ENCODE measurements around the gene YJU2.
"Not testable (repeated sequence)": the region's sequence is repeated elsewhere in the genome, so short reads cannot be mapped to it uniquely, and the experiment has no call there.

Gene YJU2

DNA sequence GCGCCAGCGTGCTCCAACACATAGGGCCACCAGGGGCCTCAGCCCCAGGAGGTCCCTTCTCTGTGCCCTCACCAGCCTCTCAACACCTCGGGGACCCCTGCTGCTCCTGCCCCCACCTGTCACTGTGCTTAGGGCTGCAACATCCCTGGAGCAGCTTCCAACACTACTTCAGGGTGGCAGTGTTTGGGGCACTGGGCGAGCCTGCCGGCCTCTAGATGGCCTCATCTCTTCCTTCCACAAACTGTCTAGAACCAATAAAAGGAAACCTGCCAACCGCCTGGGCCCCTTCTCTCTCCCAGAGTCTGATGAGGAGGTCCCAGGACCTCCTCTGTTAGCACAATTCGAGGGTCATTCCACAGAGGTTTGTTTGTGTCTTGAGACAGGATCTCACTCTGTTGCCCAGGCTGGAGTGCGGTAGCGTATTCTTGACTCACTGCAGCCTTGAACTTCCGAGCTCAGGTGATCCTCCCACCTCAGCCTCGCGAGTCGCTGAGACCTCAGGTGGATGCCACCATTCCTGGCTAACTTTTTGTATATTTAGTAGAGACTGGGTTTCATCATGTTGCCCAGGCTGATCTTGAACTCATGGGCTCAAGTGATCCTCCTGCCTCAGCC, 22.0 kb downstream of the YJU2 start:
- no peak for DNase-seq

DNA sequence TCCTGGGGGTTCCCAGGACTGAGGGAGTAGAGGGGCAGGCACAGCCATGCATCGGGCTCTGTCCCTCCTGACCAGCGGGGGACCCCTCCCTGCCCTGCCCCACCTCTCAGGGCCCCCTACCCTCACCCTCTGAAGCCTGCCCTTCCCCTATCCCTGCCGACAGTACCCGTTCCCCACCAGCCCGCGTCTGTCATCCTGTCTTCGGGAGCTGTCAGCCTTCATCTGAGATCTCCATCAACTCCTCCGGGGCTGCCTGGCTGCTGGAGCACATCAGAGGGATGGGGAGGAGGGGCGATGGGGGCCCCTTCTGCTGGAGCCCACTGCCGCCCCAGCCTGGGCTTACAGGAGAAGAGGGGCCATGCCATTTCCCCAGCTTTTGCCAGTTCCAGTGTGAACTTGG, 26.0 kb downstream of the YJU2 start:
- DNase-seq, result no peak

DNA sequence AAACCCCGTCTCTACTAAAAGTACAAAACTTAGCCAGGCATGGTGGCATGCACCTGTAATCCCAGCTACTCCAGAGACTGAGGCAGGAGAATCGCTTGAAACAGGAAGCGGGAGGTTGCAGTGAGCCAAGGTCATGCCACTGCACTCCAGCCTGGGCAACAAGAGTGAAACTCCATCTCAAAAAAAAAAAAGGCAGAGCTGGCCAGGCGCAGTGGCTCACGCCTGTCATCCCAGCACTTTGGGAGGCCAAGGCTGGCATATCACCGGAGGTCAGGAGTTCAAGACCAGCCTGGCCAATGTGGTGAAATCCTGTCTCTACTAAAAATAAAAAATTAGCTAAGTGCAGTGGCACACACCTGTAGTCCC, 27.4 kb downstream of the YJU2 start:
- DNase-seq, result not testable (repeated sequence)

DNA sequence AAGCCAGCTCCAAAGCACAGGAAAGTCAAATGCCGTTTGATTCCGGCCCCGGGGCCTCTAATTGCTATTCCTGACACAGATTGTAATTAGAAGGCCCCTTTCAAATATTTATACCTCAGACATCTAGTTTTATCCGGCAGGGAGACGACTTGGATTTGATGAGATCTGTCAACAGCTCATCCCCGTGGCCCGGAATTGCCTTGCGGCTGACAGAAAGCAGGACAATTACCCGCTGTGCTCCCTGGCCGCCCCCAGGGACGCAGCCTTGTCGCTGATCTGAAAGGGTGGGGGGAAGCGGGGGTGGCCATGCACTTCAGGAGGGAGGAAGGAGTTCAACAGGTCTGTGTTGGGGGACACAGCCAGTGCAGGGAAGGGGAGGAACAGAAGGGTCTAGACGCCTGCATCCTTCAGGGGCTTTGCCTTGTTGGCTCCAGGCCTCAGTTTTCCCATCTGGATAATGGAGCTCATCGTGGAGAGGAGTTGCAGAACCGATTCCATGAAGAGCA, 30.4 kb downstream of the YJU2 start:
- DNase-seq, result no peak

DNA sequence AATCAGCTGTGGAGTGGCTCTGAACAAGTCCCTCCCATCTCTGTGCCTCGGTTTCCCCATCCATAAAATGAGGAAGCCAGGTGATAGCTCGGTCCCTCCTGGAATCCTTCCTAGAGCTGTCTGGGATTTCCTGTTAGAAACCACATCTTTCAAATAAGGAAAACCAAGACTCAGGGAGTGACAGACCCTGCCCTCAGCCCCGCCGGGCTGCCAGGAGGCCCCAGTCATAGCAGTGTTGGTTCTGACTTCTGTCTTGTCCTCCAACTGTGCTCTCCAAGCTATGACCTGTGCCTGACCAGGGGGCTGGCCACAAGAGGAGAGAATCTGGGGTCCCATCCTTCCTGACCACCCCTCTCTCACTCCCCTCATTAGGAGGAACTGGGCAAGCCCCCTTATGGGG, 31.1 kb downstream of the YJU2 start:
- no peak for DNase-seq

DNA sequence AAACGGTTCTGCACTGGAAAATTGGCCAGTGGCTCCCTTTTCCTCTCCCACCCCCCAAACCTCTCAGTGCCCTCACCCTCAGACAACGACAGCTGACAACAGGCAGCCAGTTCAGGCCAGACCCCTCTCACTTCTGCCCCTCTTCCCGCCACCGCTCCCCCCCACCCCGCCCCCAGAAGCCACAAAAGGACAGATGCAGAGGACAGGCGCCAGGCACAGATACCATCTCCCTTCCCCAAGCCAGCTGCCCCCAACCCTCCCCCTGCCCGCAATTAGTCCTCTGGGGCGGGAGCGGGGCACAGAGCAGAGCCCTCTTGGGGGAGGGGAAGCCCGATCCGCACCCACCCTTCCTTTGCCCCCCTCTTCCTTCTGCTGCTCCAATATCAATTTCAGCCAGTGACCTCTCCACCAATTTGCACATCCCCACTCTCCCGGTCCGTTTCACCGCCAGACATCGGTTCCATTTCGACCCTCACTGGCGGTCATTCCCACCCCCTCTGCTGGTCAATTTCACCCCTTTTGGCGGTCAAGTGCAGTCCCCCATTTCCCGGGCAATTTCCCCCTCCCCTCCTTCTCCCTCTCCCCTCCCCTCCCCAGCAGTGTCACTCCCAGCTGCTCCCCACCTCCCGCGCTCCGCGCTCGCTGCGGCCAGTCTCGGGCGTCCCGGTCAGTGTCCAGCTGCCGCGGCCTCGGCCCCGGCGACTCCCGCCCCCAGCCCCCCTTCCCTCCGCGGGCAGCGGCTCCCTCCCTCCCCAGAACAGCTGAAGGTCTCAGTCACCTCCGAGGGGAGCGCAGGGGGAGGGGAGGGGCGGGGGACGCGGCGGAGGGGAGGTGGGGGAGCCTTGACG, 31.8 kb downstream of the YJU2 start, which contains the start of gene SHD:
Gene SHD (plus strand): TSS at position 848 of the 848 bp plus-strand sequence. CDS start 798 bp downstream, outside the sequence.
- no peak for DNase-seq

DNA sequence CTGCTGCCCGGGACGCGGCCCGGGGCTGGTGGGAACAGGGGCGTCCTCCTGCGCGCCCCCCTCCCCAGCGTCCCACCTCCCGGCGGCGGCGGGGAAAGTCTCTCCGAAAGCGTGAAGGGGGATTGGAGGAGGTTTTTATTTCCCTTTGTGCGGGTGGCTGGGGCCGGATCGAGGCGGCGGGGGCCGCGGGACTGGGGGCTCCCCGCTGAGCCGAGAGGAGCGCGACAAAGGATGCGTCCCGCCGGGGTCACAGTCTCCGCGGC, 32.3 kb downstream of the YJU2 start:
- no peak for DNase-seq

DNA sequence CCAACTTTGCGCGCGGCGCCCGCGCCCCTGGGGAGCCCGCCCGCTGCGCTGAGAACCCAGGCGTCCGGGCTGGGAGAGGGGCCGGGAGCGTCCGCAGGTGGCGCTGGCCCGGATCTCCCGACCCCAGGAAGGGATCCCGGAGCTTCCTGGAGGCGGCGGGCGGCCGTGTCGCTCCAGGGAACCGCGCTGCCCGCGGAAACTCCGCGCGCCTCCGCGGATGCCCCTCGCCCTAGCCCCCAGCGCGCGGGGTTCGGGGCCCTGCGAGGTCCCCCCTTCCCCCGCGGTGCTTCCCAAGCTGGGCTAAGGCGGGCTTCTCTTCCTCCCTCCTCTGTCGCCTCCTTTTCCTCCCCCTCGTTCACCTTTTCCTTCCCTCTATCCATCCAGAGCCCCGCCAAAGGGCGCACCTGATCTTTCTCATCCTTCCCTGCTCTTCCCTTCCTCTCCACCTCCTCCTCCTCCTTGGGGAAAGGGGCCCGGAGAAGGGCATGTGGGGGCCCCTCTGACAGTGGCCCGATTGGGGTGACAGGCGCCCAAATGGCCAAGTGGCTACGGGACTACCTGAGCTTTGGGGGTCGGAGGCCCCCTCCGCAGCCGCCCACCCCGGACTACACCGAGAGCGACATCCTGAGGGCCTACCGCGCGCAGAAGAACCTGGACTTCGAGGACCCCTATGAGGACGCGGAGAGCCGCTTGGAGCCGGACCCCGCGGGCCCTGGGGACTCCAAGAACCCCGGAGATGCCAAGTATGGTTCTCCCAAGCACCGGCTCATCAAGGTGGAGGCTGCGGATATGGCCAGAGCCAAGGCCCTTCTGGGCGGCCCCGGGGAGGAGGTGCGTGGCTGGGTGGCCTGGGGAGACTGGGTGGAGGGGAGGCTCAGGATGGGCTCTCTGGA, 32.9 kb downstream of the YJU2 start:
- no peak for DNase-seq

DNA sequence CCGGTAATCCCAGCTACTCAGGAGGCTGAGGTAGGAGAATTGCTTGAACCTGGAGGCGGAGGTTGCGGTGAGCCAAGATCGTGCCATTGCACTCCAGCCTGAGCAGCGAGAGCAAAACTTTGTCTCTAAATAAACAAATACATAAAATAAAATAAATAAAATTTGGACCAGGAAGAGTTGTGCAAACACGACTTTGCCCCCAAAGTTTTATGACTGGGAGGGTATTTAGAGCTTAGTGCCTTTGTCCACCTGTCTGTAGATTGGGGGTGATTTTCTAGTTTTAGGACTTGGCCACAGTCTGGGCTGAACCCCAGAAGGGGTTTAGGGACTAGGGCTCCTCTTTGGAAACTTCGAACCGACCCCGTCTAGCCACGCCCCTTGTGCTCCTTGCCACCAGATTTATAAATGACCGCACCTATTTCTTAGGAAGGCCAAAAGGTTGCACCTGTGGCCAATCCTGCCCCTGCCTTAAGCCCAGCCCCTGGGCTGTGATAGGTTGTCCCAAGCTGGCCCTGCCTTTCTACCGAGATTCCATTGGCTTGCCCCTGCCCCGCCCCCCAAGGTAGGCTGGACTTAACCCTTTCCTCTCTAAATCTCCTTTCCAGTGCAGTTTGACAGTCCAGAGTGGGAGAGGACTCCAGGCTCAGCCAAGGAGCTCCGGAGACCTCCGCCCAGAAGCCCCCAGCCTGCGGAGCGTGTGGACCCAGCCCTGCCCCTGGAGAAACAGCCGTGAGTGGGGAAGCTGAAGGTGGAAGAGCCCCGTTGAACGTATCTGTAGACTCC, 37.5 kb downstream of the YJU2 start:
- peak; percentile 81 for DNase-seq

DNA sequence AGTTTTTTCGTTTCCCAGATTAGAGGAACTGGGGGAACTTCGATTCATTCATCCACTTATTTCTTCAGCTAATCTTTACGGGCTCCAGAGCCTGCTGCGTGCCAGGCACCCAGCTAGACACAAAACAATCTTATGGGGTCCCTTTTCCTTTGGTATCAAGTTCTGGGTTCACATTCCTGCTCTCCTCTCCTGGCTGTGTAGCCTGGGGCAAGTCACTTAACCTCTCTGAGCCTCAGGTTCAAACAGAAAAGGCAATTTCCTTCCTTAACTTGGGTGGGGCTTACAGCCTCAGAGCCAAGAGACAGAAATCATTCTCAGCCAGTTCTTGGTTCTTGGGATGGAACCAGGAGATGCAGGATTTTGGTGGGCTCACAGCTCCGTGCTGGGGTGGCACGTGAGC, 38.1 kb downstream of the YJU2 start:
- no peak for DNase-seq

DNA sequence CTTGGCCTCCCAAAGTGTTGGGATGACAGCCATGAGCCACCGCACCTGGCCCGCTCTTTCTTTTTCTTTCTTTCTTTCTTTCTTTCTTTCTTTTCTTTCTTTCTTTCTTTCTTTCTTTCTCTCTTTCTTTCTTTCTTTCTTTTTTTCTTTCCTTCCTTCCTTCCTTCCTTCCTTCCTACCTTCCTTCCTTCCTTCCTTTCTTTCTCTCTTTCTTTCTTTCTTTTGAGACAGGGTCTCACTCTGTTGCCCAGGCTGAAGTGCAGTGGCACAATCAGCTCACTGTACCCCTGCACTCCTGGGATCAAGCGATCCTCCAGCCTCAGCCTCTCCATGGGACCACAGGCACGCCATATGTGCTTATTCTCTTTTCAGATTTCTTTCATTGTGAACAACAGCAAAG, 39.3 kb downstream of the YJU2 start:
- not testable (repeated sequence) for DNase-seq

DNA sequence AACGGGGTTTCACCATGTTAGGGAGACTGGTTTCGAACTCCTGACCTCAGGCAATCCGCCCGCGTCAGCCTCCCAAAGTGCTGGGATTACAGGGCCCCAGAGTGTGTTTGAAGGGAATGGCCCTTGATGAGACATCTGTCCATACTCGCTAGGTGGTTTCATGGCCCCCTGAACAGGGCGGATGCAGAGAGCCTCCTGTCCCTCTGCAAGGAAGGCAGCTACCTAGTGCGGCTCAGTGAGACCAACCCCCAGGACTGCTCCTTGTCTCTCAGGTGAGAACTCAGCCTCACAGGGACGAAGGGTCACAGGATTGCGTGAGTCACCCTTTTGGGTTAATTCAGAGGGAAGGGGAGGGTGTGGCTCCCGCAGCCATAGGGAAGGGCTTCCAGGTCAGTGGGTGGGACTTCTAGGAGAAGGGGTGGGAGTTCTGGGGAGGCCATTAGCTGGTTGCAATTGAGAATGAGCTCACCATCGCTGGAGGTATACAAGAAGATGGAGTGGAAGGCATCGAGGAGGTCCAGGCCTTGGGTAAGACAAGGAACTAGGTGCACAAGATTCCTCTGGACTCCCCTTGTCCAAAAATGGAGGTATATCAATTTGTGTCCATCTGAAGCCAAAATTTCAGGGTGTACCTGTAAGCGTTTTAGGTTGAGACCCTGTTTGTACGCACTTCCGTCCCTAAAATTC, 41.4 kb downstream of the YJU2 start:
- DNase-seq, result no peak

DNA sequence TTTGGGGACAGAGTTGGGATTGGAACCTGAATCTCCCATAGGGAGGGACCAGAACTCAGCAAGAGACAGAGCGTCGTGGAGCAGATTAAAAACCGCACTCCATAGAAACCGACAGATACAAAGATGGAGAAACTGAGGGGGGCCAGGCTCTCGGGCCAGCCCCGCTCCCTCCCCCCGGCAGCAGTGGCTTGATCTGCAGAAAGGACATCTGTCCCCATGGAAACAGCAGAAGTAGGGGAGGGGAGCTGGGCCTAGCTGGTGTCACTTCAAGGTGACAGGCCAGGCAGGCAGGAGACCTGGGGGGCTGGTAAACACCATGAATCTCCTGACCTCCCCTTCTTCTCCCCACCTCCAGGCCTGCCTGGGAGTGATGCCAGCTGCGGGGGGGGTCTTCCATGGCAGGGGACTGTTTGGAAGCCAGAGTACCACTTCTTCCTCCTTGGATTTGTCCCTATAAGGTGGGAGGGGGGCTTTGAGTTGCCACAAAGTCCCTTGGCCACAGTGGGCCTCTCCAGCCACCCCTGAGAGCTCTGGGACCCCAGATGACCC, 44.4 kb downstream of the YJU2 start:
- DNase-seq, result no peak

DNA sequence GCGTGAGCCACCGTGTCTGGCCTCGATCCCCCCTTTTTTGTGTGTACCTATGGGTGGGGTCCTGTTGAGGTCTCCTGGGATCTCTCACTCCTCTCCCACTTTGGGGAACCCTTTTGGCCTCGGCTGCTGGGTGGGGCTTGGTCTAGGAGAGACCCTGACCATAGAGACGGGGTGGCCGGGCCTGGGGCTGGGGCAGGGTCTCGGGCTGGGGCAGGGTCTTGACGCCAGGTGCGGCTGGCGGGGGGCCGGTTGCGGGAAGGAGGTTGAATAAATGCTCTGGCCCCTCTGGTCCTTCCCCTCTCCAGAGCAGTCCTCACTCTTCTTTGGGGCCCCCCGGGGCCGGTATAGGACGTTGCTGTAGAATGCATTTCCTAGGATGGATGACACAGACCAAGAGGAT, 45.6 kb downstream of the YJU2 start:
- DNase-seq, result no peak

DNA sequence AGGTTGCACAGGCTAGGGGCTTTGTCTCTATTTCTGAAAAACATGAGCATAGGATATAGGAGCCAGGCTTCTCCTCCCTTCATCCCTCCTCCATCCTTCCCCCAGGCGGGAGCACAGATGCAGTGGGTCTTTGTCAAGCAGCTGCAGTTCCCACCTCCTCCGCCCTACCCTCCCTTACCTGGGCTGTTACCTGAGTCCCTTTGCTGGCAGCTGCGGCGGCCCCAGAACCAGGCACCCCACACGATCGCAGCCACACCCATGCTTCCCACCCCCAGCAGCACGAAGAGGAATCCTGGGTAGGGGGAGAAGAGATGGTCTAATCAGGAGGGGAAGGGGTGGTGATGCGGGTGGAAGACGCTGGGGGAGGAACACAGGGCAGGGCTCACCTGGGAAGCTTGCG, 47.5 kb downstream of the YJU2 start:
- no peak for DNase-seq

DNA sequence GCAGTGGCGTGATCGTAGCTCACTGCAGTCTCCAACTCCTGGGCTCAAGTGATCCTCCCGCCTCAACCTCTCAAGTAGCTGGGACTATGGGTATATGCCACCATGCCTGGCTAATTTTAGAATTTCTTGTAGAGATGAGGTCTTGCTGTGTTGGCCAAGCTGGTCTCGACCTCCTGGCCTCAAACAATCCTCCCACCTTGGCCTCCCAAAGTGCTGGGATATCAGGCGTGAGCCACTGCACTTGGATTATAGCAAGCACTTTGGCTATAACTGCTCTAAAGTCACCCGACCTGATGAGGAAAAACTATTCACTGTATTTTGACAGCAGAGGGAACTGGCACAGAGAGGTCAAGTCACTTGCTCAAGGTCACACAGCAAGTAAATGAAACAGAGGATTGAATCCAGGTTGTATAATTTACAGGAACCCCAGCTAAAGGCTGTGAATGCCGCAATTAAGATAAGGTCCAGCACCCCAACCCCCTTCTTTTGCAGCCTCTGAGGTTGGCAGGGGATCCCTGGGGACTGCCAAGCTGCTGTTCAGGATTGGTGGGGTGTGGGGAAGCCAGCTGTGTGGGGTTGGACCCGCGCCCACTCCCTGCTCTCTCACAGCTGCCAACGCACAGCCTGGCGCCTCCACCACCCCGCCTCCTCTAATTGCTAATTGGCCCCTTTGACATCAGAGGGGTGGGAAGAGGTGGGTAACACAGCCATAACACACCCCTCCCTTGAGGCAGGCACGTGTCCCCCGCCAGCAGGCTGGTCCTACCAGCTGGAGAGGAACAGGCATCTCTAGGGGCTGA, 49.3 kb downstream of the YJU2 start:
- DNase-seq, result peak; percentile 71

DNA sequence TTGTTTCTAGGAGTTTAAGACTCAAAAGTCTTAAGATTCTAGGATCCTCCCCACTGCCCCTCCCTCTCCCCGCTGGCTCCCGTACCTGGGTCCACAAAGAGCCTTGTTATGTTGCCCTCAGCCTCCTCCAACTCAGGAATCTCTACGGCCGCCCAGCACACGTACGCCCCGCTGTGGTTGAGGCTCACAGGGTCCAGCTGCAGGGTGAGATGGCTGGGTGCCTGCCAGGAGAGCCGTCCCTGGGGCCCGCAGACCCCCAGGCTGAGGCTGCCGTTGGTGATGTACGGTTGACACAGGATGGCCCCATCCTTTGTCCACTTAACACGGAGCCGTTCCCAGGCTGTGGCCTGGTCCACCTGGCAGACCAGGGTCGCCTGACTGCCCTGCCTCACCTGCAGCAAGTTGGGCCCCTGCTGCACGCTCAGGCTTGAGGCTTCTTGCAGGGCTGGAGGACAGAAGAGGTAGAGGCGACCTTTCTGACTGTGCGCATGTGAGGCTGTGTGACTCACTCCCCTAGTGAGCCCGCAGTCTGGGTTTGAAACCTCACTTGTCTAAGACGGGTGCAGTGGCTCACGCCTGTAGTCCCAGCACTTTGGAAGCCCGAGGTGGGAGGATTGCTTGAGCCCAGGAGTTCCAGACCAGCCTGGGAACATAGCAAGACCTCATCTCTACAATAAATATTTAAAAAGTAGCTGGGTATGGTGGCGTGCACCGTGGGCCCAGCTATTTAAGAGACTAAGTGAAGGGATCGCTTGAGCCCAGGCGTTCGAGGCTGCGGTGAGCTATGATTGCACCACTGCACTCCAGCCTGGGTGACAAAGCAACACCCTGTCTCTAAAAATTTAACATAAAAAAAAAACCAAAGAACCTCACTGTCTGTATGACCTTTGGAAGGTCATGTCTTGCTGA, 51.3 kb downstream of the YJU2 start:
- DNase-seq, result no peak

DNA sequence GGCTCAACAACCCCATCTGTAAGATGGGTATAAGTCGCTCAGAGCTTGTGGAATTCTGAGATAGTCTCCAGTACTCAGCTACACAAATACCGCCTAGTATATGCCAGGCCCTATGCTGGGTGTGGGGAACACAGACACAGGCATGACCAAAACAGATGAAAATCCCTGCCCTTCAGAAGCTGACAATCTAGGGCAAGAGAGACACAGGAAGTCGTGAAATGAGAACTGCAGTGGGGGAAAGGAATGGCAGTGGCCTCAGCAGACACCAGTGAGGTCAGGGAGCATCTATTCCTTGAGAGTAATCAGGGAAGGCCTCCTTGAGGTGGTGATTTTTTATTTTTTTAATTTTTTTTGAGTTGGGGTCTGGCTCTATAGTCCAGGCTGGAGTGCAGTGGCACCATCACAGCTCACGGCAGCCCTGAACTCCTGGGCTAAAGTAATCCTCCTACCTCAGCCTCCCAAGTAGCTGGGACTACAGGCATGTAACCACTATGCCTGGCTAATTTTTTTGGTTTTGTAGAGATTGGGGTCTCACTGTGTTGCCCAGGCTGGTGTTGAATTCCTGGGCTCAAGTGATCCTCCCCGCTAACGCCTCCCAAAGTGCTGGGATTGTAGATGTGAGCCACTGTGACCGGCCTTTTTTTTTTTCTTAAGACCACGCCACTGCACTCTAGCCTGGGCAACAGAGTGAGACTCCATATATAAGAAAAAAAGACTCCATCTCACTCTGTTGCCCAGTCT, 52.1 kb downstream of the YJU2 start:
- no peak for DNase-seq

DNA sequence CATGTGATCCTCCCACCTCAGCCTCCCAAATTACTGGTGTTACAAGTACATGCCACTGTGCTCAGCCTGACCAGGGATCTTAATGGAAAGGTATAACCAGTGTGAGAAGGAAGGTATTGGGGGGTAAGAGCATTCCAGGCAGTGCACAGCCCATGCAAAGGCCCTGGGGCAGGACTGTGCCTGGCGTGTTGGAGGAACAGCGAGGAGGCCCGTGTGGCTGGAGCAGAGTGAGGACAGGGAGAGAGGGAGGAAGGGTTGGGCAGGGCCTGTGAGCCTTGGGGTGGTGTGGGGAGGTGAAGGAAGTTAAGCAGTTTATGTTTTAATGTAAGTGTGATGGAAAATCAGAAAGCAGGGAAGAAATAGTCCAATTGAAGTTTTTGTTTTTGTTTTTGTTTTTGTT, 53.7 kb downstream of the YJU2 start:
- DNase-seq, result no peak

Measured in RPMI8226 (cell line).